COLO668 (cell line): ENCODE results near the gene OTULINL.
A peak's percentile ranks its signal among the peaks of the same experiment; 100 is the strongest.

Source experiments
- DNase-seq: peaks from one replicate; lab custom pipeline; 2025; ENCODE audit not compliant: unreplicated experiment; lab: John Stamatoyannopoulos, UW

Gene OTULINL

GRCh38 chr5:14599476-14600127 is 18.0 kb downstream of the OTULINL start:
- no peak for DNase-seq

GRCh38 chr5:14600846-14601245 is 19.3 kb downstream of the OTULINL start:
- no peak for DNase-seq

- DNase-seq, result no peak
Observed at GRCh38 chr5:14603141-14603540, 21.5 kb downstream of the OTULINL start.

DNA sequence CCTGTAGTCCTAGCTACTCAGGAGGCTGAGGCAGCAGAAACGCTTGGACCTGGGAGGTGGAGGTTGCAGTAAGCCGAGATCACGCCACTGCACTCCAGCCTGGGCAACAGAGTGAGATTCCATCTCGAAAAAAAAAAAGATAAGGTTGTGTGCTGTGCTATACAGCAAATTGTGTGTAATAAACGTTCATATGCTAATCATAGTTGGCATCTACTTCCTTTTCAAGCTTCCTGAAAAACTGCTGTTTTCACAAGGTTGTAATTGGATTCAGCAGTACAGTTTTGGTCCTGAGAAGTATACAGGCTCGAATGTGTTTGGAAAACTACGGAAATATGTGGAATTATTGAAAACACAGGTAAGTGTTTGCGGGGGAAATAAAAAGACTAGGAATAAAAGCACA is 25.5 kb downstream of the OTULINL start:
- DNase-seq, result no peak

DNA sequence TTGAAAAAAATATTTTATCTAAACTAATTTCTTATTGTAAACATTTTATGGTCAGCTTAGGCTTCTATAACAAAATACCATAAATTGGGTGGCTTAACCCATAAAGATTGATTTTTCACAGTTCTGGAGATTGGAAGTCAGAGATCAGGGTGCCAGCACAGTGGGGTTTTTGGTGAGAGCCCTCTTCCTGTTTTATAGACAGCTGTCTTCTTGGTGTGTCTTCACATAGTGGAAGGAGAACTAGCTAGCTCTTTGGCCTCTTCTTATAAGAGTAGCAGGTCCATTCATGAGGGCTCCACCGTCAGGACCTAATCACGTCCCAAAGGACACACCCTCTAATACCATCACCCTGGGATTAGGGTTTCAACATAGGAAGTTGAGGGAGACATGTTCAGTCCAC is 26.6 kb downstream of the OTULINL start:
- no peak for DNase-seq

DNA sequence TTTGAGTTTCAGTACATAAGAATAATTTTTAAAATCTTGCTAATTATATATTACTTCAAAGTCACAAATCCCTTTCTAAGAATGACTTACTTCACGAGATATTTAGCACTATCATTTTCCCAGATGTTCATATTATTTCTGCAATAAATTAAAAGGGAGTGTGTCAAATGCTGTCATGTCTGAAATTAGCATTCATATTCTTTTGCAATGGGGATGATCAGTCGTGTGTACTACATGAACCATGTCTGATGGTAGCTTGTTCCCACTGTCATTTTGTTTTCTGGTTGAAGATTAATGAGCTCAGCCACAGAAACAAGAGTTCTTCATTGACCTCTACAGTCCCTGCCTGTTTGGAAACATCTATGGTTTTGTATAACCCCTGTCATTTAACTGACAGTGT is 30.1 kb downstream of the OTULINL start:
- DNase-seq, result no peak

DNA sequence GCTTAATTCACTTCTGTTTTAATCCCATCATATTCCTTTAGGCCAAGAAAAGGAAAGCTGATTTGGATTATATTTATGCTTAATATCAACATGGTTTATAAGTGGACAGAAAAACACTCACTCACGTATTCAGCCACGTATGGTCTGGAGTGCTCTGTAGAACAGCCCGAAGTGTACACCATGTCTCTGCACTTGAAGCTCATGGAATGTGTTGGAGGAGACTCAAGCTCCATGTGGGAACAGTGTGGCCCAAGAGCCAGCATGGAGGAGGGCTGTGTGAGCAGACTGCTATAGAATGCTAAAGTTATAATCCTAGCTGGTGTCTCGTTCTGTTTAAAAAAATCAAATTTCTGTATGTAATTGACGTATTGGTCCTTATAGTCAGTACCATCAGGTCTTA is 32.9 kb downstream of the OTULINL start:
- no peak for DNase-seq

DNA sequence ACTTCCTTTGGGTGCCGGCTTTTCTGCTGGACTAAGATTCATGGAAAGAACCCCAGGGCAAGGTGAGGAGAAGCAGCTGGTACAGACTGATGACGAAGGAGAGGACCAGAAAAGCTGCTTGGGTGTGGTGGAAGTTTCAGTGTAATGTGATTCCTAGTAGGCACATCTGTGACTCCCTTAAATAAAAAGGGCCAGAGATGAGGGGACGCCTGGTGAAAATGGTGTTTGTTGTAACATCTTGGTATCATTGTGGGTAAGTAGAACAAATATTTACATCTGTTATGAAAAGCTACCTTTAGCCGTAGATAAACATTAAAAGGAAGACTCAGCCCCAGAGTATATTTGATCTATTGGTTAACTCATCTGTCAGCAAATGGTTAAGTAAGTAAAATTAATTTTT is 33.8 kb downstream of the OTULINL start:
- DNase-seq, result peak; percentile 75

- no peak for DNase-seq
Observed at GRCh38 chr5:14617441-14617840, 35.8 kb downstream of the OTULINL start.

- DNase-seq, result no peak
Observed at GRCh38 chr5:14627270-14627669, 45.7 kb downstream of the OTULINL start.

DNA sequence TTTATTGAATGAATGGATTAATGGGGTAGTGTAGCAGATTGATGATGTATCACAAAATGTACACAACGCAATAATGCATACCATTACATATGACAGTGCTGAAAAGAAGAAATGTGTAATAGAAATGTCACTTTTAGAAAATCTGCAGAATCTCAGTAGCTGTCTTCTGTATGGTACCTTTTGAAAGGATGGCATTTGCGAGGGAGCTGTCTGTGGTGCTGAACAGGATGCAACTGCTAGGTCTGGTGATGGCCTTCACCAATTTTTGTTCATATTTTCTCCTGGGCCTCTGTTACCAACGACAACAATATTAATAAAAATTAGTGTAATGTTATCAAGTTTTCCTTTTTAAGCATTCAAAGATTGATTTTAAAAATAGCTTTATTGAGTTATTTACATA is 46.8 kb downstream of the OTULINL start:
- no peak for DNase-seq

DNA sequence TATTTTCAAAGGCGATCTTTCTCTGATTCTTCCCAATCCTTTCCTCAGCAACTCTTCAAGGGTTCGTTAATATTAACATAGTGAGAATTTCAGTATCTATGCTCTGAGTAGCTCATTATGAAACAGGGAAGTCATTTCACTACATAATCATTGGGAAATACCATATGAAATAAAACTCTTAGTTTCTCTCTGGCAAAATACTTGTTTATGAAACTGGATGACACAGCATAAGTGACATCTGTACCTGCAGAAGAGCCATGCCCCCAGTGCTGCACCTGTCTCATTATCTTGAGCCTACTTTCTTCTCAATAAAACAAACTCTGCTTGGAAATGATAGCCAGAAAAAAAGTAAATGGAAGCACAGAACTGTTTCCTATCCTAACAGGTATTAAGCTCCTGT is 49.1 kb downstream of the OTULINL start:
- DNase-seq, result no peak

- no peak for DNase-seq
Observed at GRCh38 chr5:14635656-14636055, 54.1 kb downstream of the OTULINL start.

- no peak for DNase-seq
Observed at GRCh38 chr5:14640765-14641164, 59.2 kb downstream of the OTULINL start.

GRCh38 chr5:14644623-14645237 is 63.1 kb downstream of the OTULINL start:
- no peak for DNase-seq

DNA sequence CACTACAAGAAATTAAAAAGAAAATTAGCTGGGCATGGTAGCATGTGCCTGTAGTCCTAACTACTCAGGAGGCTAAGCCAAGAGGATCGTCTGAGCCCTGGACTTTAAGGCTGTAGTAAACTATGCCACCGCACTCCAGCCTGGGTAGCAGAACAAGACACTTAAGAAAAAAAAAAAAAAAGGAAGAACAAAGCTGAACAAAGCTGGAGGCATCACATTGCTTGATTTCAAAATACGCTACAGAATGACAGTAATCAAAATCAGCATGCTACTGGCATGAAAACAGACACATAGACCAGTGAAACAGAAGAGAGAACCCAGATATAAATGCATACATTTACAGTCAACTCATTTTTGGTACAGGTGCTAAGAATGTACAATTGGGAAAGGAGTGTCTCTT is 68.5 kb downstream of the OTULINL start:
- DNase-seq, result no peak

GRCh38 chr5:14655146-14655741 is 73.7 kb downstream of the OTULINL start:
- no peak for DNase-seq

- no peak for DNase-seq
Observed at GRCh38 chr5:14656898-14657297, 75.3 kb downstream of the OTULINL start.

DNA sequence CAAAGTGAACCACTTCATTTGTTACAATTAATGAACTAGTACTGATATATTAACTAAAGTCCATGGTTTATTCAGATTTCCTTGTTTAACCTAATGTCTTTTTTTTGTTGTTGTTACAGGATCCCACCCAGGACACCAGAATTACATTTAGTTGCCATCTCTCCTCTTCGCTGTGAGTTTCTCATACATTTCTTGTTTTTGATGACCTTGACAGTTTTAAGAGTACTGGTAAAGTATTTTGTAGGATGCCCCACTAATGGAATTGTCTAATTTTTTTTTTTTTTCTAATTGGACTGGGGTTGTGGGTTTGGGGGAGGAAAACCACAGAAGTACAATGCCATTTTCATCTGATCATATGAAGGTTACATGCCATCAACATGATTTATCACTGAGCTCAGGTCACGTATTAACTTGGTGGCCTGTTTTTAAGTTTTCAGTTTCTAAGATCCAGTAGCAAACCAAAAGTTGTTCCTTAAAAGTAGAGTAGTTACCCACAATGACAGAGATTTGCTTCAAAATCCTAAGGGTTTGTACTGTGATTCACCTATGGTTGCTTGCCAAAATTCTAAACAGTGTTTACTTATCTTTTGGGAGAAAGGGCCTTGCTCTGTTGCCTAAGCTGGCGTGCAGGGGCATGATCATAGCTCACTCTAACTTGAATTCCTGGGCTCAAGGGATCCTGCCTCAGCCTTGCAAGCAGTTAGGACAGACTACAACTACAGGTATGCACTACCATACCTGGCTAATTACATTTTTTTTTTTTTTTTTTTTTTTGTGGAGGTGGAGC is 78.4 kb downstream of the OTULINL start:
- no peak for DNase-seq

GRCh38 chr5:14660833-14661232 is 79.2 kb downstream of the OTULINL start:
- DNase-seq, result no peak
